ENCODE results near the gene PLAGL2.

GRCh38 chr20:32240205-32240604, 32.7 kb upstream of the PLAGL2 start:
- TF ChIP-seq CTCF (conservative IDR thresholded peaks at IDR 0.05 in 1 of 2, IDR thresholded peaks at IDR 0.05 in 1 of 2; ENCODE audit: low read depth in 1 of 2, low read length in 2 of 2) (no peak), EZH2 (IDR thresholded peaks at IDR 0.05; ENCODE audit: low read length, missing control alignments) (no peak)

All from fibroblast of lung (primary cell).